HEK293 (cell line): Measurements from ENCODE around the gene CNGB1.

Experiments used
- CTCF ChIP-seq: fragments of 450-650 bp; formaldehyde crosslinking; IDR thresholded peaks from 2 replicates; pipeline ENCODE4 v1.5.1; 2016; ENCODE audit warnings: missing biosample characterization, missing genetic modification characterization
- KLF17 ChIP-seq: fragments of 450-650 bp; formaldehyde crosslinking; IDR thresholded peaks from 2 replicates; pipeline ENCODE4 v1.5.1; 2016; ENCODE audit warnings: missing biosample characterization, missing genetic modification characterization
- SCRT1 ChIP-seq: fragments of 450-650 bp; formaldehyde crosslinking; IDR thresholded peaks from 2 replicates; pipeline ENCODE4 v1.5.1; 2016; ENCODE audit warnings: missing biosample characterization, missing genetic modification characterization, borderline replicate concordance
- ZNF146 ChIP-seq: fragments of 450-650 bp; formaldehyde crosslinking; IDR thresholded peaks from 2 replicates; pipeline ENCODE4 v1.5.1; 2016; ENCODE audit warnings: missing biosample characterization, missing genetic modification characterization
- ZNF221 ChIP-seq: fragments of 450-650 bp; formaldehyde crosslinking; IDR thresholded peaks from 2 replicates; pipeline ENCODE4 v1.5.1; 2017; ENCODE audit warnings: missing biosample characterization, missing genetic modification characterization, borderline replicate concordance
- ZNF704 ChIP-seq: fragments of 450-650 bp; formaldehyde crosslinking; IDR thresholded peaks from 2 replicates; pipeline ENCODE4 v1.5.1; 2016; ENCODE audit warnings: missing biosample characterization, missing genetic modification characterization
- ZSCAN5A ChIP-seq: fragments of 450-650 bp; formaldehyde crosslinking; IDR thresholded peaks from 2 replicates; pipeline ENCODE4 v1.5.1; 2016; ENCODE audit warnings: missing biosample characterization, missing genetic modification characterization

- TF ChIP-seq ZNF704 (tag by site-specific recombination) (no peak), ZNF221 (tag by site-specific recombination) (no peak), SCRT1 (tag by site-specific recombination) (no peak), CTCF (no peak), ZSCAN5A (tag by site-specific recombination) (no peak), ZNF146 (tag by site-specific recombination) (no peak), KLF17 (tag by site-specific recombination) (no peak)
Measured at GRCh38 chr16:57958544-57958943, 12.4 kb downstream of the CNGB1 start.
